KOPT-K1 (cell line): Measurements from ENCODE around the gene MINPP1.
"Not testable (repeated sequence)": the region's sequence is repeated elsewhere in the genome, so short reads cannot be mapped to it uniquely, and the experiment has no call there.

Experiments
- H3K27ac ChIP-seq: fragments of 200-600 bp; sonication (generic); 2 replicates; pipeline ENCODE4 v1.5.1; 2016; ENCODE audit warnings: antibody characterized with exemption, mild to moderate bottlenecking, low read depth, low read length; ENCODE audit not compliant: poor library complexity, severe bottlenecking
- H3K36me3 ChIP-seq: fragments of 200-600 bp; sonication (generic); 2 replicates; pipeline ENCODE4 v1.5.1; 2017; ENCODE audit warnings: antibody characterized with exemption, mild to moderate bottlenecking, low read length, moderate library complexity; ENCODE audit not compliant: insufficient read depth
- H3K9me3 ChIP-seq: fragments of 200-600 bp; sonication (generic); 2 replicates; pipeline ENCODE4 v1.5.1; 2017; ENCODE audit warnings: antibody characterized with exemption, low read length, mild to moderate bottlenecking; ENCODE audit not compliant: insufficient read depth, poor library complexity, severe bottlenecking

MINPP1 gene, protein sequence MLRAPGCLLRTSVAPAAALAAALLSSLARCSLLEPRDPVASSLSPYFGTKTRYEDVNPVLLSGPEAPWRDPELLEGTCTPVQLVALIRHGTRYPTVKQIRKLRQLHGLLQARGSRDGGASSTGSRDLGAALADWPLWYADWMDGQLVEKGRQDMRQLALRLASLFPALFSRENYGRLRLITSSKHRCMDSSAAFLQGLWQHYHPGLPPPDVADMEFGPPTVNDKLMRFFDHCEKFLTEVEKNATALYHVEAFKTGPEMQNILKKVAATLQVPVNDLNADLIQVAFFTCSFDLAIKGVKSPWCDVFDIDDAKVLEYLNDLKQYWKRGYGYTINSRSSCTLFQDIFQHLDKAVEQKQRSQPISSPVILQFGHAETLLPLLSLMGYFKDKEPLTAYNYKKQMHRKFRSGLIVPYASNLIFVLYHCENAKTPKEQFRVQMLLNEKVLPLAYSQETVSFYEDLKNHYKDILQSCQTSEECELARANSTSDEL

DNA sequence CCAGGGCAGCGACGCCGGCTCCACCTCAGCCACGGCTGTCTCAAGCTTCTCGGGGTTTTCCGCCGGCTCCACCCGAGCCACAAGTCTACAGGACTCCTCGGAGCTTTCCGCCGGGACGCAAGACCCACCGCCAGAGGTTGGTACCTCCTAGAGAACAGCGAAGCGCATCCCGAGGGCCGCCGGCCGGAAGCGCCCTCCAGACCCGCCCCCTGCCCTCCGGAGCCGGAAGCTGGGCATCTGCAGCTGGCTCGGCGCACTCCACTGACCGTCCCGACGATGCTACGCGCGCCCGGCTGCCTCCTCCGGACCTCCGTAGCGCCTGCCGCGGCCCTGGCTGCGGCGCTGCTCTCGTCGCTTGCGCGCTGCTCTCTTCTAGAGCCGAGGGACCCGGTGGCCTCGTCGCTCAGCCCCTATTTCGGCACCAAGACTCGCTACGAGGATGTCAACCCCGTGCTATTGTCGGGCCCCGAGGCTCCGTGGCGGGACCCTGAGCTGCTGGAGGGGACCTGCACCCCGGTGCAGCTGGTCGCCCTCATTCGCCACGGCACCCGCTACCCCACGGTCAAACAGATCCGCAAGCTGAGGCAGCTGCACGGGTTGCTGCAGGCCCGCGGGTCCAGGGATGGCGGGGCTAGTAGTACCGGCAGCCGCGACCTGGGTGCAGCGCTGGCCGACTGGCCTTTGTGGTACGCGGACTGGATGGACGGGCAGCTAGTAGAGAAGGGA is at the start of gene MINPP1:
Gene MINPP1 (plus strand): TSS at position 254 of the 726 bp plus-strand sequence. CDS start 23 bp downstream, at position 277.
- Histone ChIP-seq H3K9me3 (no peaks in the 10 kb centered on the region), H3K36me3 (peaks cover 23% of the 10 kb centered on the region), H3K27ac (peak within 1 kb of the TSS; percentile 60)

DNA sequence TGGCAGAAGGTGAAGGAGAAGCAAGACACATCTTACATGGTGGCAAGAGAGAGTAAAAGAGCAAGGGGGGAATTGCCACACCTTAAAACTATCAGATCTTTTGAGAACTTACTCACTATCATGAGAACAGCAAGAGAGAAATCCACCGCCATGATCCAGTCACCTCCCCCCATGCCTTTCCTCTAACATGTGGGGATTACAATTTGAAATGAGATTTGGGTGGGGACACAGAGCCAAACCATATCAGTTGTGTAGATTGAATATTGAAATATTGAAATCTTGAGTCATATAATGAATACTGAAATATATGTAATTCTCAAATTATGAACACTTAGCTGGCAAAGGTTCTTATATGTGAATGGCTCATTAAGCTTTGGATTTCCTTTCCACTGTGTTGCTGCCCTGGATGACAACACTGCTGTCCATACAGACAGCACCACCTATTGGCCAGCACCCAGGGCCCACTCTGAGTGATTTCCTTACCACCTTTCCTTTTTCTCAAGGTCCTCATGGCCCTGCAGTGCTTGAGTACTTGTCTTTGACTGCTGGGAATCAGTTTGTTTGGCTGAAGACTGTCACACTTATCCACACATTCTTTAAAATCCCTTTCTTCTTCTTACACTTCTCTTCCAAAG is 48.0 kb upstream of the MINPP1 start:
- not testable (repeated sequence) for H3K9me3 ChIP-seq, H3K36me3 ChIP-seq, H3K27ac ChIP-seq

- not testable (repeated sequence) for H3K36me3 ChIP-seq, H3K27ac ChIP-seq, H3K9me3 ChIP-seq
Observed at GRCh38 chr10:87461751-87462150, 42.9 kb upstream of the MINPP1 start.

GRCh38 chr10:87466849-87467248 is 37.8 kb upstream of the MINPP1 start:
- H3K27ac ChIP-seq, H3K9me3 ChIP-seq, H3K36me3 ChIP-seq: not testable (repeated sequence)

- H3K36me3 ChIP-seq, H3K27ac ChIP-seq, H3K9me3 ChIP-seq: not testable (repeated sequence)
Observed at GRCh38 chr10:87488733-87489132, 16.0 kb upstream of the MINPP1 start.

DNA sequence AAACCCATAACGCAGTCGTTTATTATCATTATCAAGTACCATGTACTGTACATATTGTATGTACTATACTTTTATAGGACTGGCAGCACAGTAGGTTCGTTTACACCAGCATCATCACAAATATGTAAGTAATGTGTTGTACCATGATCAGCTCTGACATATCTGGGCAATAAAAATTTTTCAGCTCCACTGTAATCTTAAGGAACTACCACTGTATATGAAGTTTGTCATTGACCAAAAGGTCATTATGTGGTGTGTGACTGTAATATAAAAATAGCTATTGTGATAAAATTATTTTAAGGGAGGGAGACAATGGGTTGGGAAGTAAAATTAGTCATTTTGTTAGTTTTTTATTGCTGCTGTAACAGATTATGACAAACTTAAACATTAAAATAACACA is 14.4 kb upstream of the MINPP1 start:
- H3K27ac ChIP-seq, H3K9me3 ChIP-seq, H3K36me3 ChIP-seq: not testable (repeated sequence)

- H3K27ac ChIP-seq, H3K9me3 ChIP-seq, H3K36me3 ChIP-seq: not testable (repeated sequence)
Observed at GRCh38 chr10:87492450-87492849, 12.2 kb upstream of the MINPP1 start.

- not testable (repeated sequence) for H3K9me3 ChIP-seq, H3K36me3 ChIP-seq, H3K27ac ChIP-seq
Observed at GRCh38 chr10:87495446-87495845, 9.2 kb upstream of the MINPP1 start.

- H3K36me3 ChIP-seq, H3K9me3 ChIP-seq, H3K27ac ChIP-seq: not testable (repeated sequence)
Observed at GRCh38 chr10:87497386-87497785, 7.3 kb upstream of the MINPP1 start.

DNA sequence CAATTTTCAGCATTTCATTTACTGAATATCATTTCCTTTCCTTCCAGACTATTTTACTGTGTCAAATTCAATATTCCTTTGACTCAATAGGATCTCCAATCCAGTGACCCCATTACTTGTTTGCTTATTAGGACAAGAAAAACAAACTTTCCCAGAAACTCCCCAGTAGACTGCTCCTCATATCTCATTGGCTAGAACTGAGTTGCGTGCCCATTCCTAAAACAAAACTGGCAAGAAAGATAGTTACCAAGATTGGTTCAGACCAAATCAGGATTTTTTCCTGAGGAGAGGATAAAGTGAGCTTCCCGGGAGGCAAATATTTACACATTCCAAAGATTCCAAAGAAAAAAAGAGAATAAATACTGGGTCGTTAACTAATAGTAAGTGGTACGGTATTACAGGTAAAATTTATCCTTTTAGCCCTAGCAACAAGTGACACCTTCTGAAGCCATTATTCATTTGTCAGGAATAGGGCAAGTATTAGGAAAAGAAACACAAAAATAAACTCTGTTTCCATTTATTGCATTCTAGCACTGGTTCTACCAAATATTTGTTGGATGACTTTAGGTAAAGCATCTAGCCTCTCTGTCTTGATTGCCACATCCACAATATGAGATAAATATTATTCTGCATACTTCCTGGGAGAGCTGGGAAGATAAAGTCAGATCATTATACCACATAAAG is 6.4 kb upstream of the MINPP1 start:
- H3K27ac ChIP-seq, H3K9me3 ChIP-seq, H3K36me3 ChIP-seq: not testable (repeated sequence)

GRCh38 chr10:87500646-87501048 is 4.0 kb upstream of the MINPP1 start:
- Histone ChIP-seq H3K9me3 (no peaks in the 10 kb centered on the region), H3K36me3 (no peaks in the 10 kb centered on the region), H3K27ac (no peak overlapping the region)

GRCh38 chr10:87503401-87503800 is 1.3 kb upstream of the MINPP1 start:
- Histone ChIP-seq H3K9me3 (no peaks in the 10 kb centered on the region), H3K27ac (no peak overlapping the region), H3K36me3 (peaks cover 9% of the 10 kb centered on the region; the same call in 1 of the 2 replicates)

- Histone ChIP-seq H3K36me3 (peaks cover 13% of the 10 kb centered on the region), H3K27ac (no peak overlapping the region)
Observed at GRCh38 chr10:87503886-87504285, 807 bp upstream of the MINPP1 start.

GRCh38 chr10:87504307-87504639 is 420 bp upstream of the MINPP1 start:
- Histone ChIP-seq H3K36me3 (peaks cover 17% of the 10 kb centered on the region), H3K9me3 (no peaks in the 10 kb centered on the region), H3K27ac (peak overlapping the region; percentile 60)

More at GRCh38 chr10:87503886-87504285, 807 bp upstream of the MINPP1 start:
- no peaks in the 10 kb centered on the region for H3K9me3 ChIP-seq
